Mammary epithelial cell (primary cell): ENCODE measurements around the gene METTL1.

Source experiments
- EZH2 ChIP-seq: IDR thresholded peaks from 2 replicates; pipeline ENCODE4 v1.6.1; 2012; ENCODE audit warnings: low read length, inconsistent platforms, borderline replicate concordance
- TF ChIP-seq, protein P1 (sequence below), 2 donors: IDR thresholded peaks in 1 of 2; conservative IDR thresholded peaks in 1 of 2; 2 replicates each; pipeline ENCODE4 v1.5.1; 2011 to 2012; ENCODE audit warnings: inconsistent platforms in 2 of 2, low read length in 2 of 2, mild to moderate bottlenecking in 2 of 2, control low read depth in 1 of 2, low read depth in 1 of 2; ENCODE audit not compliant: insufficient read depth in 1 of 2; ENCODE audit errors: extremely low read depth in 1 of 2

DNA sequence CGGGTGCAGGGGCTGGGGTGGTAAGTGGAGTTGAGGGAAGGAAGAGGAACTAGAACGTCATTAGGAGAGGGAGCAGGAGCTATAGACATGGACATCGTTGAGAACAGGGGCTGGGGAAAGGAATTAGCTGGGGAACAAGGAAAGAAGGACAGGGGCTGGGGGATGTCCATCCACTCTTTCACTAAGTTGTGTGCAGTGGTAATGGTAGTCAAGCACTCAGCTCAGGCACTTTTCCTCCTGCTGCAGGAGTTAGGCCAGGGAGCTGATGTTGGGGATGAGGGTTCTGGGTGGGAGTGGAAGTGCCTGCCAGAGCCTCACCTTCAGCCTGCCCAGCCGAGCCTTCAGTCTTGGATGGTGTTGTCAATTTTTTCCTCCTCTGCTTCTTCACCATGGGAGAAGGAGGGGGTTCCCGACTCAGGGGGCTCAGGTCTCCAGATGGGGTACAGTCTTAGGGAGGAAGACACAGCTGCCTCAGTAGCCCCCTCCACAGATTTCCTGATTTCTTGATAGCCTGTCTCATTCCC lies 42.5 kb downstream of the METTL1 start:
- TF ChIP-seq, protein P1, sequence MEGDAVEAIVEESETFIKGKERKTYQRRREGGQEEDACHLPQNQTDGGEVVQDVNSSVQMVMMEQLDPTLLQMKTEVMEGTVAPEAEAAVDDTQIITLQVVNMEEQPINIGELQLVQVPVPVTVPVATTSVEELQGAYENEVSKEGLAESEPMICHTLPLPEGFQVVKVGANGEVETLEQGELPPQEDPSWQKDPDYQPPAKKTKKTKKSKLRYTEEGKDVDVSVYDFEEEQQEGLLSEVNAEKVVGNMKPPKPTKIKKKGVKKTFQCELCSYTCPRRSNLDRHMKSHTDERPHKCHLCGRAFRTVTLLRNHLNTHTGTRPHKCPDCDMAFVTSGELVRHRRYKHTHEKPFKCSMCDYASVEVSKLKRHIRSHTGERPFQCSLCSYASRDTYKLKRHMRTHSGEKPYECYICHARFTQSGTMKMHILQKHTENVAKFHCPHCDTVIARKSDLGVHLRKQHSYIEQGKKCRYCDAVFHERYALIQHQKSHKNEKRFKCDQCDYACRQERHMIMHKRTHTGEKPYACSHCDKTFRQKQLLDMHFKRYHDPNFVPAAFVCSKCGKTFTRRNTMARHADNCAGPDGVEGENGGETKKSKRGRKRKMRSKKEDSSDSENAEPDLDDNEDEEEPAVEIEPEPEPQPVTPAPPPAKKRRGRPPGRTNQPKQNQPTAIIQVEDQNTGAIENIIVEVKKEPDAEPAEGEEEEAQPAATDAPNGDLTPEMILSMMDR (conservative IDR thresholded peaks at IDR 0.05 in 1 of 2, IDR thresholded peaks at IDR 0.05 in 1 of 2; ENCODE audit: extremely low read depth in 1 of 2, insufficient read depth in 1 of 2, low read depth in 1 of 2, low read length in 2 of 2): no peak
- TF ChIP-seq EZH2: no peak
